Measurements from ENCODE around the gene DENND10. TPM values are rescaled to one million over a fixed set of nuclear protein-coding genes. Genes with fewer than 3 reads are reported as not detected.
"Not testable (repeated sequence)": the region's sequence is repeated elsewhere in the genome, so short reads cannot be mapped to it uniquely, and the experiment has no call there.

Gene DENND10
- total RNA-seq, 2 donors from 2014 or later, result 23.3 to 42.7 TPM

DNA sequence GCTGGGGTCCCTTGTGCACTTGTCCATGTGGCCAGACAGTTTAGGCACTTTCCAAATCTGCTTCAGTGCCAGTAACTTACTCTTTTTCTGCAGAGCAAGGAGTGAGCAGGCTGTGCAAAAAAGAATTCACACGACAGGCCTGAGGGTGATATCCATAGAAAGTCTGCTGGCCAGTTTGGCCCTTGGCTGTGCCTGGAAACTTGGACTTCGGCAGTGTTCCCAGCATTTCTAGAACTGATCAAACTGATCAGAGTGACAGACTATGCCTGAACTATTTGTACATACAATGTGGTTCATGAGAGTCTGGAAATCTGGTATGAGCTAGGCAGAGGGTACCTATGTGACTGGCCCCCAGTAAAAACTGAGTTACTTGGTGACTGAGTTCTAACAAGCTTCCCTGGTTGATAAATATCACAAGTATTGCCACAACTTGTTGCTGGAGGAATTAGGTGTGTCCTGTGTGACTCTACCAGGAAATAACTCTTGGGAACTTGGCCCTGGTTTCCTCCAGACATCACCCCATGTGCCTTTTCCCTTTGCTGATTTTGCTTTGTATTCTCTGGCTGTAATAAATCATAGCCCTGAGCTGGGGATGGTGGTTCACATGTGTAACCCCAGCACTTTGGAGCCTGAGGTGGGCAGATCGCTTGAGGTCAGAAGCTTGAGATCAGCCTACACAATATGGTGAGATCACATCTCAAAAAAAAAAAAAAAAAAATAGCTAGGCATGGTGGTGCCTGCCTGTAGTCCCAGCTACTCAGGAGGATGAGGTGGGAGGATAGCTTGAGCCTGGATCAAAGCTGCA lies 3.3 kb upstream of the DENND10 start:
- H3K9ac ChIP-seq (ENCODE audit: low read depth in 2 of 2, low read length in 2 of 2), result peak overlapping the region in 1 of 2 donors; percentile 42

DNA sequence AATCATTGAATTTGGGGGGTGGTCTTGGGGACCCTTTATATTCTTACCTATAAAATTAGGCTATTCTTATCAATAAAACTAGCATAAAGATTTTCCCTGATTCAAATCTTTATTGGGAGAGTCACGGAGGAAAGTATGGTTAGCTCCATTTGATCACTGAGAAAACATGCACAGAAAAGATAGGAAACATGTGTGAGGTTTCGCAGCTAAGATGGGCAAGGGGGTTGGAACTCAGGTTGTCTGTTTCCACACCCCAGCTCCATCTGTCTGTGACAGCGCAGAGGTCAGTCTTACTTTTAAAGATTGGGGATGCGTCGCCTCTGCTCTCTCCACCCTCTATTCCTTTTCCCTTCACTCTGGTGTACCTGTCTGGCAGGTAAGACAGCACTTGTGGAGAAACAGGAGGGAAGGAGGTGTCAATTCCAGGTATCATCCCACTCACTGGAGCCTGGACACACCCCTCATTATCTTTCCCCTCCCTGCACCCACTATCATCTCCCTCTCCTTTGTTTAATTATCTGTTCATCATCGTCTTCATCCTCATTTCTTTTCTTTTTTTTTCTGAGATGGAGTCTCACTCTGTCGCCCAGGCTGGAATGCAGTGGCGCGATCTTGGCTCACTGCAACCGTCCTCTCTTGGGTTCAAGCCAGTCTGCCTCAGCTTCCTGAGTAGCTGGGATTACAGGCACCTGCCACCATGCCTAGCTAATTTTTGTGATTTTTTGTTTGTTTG lies 2.4 kb upstream of the DENND10 start:
- H3K36me3 ChIP-seq, result no peaks in the 10 kb centered on the region
- H3K27me3 ChIP-seq, result no peaks in the 10 kb centered on the region
- H3K9ac ChIP-seq (ENCODE audit: low read depth in 2 of 2, low read length in 2 of 2), result no peak overlapping the region
- no peaks in the 10 kb centered on the region for H3K4me1 ChIP-seq
- H3K27ac ChIP-seq, result peak overlapping the region; percentile 77
- H3K4me3 ChIP-seq, result no peak overlapping the region
- DNase-seq, result no peak
- intact Hi-C loops (cut with DNase I), result no loop called here
- TF ChIP-seq, protein P1, sequence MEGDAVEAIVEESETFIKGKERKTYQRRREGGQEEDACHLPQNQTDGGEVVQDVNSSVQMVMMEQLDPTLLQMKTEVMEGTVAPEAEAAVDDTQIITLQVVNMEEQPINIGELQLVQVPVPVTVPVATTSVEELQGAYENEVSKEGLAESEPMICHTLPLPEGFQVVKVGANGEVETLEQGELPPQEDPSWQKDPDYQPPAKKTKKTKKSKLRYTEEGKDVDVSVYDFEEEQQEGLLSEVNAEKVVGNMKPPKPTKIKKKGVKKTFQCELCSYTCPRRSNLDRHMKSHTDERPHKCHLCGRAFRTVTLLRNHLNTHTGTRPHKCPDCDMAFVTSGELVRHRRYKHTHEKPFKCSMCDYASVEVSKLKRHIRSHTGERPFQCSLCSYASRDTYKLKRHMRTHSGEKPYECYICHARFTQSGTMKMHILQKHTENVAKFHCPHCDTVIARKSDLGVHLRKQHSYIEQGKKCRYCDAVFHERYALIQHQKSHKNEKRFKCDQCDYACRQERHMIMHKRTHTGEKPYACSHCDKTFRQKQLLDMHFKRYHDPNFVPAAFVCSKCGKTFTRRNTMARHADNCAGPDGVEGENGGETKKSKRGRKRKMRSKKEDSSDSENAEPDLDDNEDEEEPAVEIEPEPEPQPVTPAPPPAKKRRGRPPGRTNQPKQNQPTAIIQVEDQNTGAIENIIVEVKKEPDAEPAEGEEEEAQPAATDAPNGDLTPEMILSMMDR (IDR thresholded peaks at IDR 0.05), result no peak
- no peaks in the 10 kb centered on the region for H3K9me3 ChIP-seq

More for the DNA sequence above, 3.3 kb upstream of the DENND10 start:
- Histone ChIP-seq H3K4me1 (no peaks in the 10 kb centered on the region), H3K9me3 (no peaks in the 10 kb centered on the region), H3K27ac (peak overlapping the region; percentile 77), H3K27me3 (no peaks in the 10 kb centered on the region), H3K4me3 (no peak overlapping the region), H3K36me3 (no peaks in the 10 kb centered on the region)
- intact Hi-C loops (cut with DNase I), result no loop called here
- DNase-seq, result peak; percentile 42
- TF ChIP-seq, protein P1 (IDR thresholded peaks at IDR 0.05), result no peak

DNA sequence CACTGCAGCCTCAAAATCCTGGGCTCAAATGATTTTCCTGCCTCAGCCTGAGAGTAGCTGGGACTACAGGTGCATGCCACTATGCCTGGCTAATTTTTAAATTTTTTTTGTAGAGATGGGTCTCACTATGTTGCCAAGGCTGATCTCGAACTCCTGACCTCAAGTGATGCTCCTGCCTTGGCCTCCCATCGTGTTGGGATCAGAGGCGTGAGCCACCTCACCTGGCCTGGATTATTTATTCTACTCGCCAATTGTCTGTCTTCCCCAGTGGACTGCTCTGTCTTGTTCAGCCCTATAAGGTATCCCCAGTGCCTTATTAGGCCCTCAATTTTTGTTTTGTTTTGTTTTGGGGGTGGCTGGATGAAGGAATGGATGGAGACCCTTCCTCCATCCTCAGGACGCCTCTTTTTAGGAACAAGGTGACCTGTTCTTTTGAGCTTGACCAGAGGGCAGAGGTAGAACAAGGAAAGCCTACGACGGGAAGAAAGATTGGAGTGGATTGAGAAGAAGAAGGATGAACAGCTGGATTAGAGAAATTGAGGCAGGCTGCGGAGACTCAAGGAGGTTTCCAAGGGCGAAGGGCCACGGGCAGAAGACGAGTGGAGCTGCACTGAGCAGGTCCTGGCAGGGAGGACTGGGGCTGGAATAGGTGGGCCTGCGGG lies 541 bp upstream of the DENND10 start:
- Histone ChIP-seq H3K9ac (ENCODE audit: low read depth in 2 of 2, low read length in 2 of 2) (no peak overlapping the region), H3K9me3 (no peaks in the 10 kb centered on the region), H3K4me1 (no peaks in the 10 kb centered on the region), H3K27me3 (no peaks in the 10 kb centered on the region), H3K4me3 (no peak overlapping the region), H3K36me3 (no peaks in the 10 kb centered on the region), H3K27ac (no peak overlapping the region)
- intact Hi-C loops (cut with DNase I), result no loop called here
- TF ChIP-seq, protein P1 (IDR thresholded peaks at IDR 0.05), result no peak
- DNase-seq, result no peak

DNA sequence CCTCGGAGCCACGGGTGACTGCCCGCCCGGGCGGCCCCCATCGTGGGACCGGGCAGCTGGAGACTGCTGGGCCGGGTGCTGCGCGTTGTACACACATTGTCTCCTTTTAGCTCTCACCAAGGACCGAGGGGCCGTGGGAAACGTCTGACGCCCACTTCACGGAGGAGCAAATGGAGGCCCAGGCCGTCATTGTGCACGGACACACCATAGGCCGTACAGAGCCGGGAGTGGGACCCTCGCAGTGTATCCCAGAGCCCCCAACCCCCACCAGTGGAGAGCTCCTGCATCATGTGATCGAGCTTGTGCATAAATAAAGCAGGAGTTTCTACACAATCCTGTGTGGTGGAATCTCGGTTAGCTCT lies 722 bp downstream of the DENND10 start:
- Histone ChIP-seq H3K27me3 (no peaks in the 10 kb centered on the region), H3K36me3 (no peaks in the 10 kb centered on the region), H3K27ac (no peak overlapping the region), H3K9ac (ENCODE audit: low read depth in 2 of 2, low read length in 2 of 2) (peak overlapping the region; percentile 67 to 87), H3K9me3 (no peaks in the 10 kb centered on the region), H3K4me1 (no peaks in the 10 kb centered on the region), H3K4me3 (peak overlapping the region; percentile 82)
- peak; percentile 40 for DNase-seq
- intact Hi-C loops (cut with DNase I), result no loop called here
- TF ChIP-seq, protein P1 (IDR thresholded peaks at IDR 0.05), result no peak

DNA sequence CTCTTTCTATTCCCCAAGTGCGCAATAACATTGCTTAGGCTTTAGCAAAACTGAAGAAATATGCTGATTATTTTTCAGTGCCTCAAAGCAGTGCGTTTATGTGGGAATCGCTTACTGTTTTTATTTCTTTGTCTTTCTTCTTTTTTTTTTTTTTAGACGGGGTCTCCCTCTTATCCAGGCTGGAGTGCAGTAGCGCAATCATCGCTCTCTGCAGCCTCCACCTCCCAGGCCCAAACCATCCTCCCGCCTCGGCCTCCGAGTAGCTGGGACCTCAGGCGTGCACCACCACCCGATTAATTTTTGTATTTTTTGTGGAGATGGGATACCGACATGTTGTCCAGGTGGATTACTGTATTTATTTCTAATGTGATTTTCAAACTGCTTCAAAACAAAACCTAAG lies 1.2 kb downstream of the DENND10 start:
- Histone ChIP-seq H3K27ac (no peak overlapping the region), H3K4me3 (peak overlapping the region; percentile 82), H3K4me1 (no peaks in the 10 kb centered on the region), H3K9ac (ENCODE audit: low read depth in 2 of 2, low read length in 2 of 2) (peak overlapping the region in 1 of 2 donors; percentile 67), H3K36me3 (no peaks in the 10 kb centered on the region), H3K9me3 (no peaks in the 10 kb centered on the region), H3K27me3 (no peaks in the 10 kb centered on the region)
- intact Hi-C loops (cut with DNase I), result no loop called here
- TF ChIP-seq, protein P1 (IDR thresholded peaks at IDR 0.05), result no peak
- DNase-seq, result no peak

DNA sequence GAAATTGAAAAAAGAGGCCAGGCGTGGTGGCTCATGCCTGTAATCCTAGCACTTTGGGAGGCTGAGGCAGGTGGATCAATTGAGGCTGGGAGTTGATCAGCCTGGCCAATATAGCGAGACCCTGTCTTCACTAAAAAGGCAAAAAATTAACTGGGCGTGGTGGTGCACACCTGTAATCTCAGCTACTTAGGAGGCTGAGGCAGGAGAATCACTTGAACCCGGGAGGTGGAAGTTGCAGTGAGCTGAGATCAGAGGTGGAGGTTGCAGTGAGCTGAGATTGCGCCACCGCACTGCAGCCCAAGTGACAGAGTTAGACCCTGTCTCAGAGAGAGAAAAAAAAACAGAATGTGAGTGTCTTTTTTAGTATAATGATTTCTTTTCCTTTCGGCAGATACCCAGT lies 2.0 kb downstream of the DENND10 start:
- H3K9me3 ChIP-seq; DNase-seq; H3K27me3 ChIP-seq; H3K27ac ChIP-seq; H3K4me3 ChIP-seq; H3K9ac ChIP-seq (ENCODE audit: low read depth in 2 of 2, low read length in 2 of 2); H3K36me3 ChIP-seq; intact Hi-C loops (cut with DNase I); H3K4me1 ChIP-seq: not testable (repeated sequence)

DNA sequence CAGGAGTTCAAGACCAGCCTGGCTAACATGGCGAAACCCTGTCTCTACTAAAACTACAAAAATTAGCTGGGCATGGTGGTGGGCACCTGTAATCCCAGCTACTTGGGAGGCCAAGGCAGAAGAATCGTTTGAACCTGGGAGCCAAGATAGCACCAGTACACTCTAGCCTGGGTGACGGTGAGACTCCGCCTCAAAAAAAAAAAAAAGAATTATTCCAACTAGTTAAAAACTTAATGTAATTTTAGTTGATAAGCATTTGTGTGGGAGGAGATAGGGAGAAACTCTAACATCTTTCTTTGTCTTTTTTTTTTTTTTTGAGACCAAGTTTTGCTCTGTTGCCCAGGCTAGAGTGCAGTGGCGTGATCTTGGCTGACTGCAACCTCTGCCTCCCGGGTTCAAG lies 3.2 kb downstream of the DENND10 start:
- DNase-seq; H3K36me3 ChIP-seq; H3K9ac ChIP-seq (ENCODE audit: low read depth in 2 of 2, low read length in 2 of 2); H3K4me3 ChIP-seq; H3K9me3 ChIP-seq; H3K27me3 ChIP-seq; H3K27ac ChIP-seq; intact Hi-C loops (cut with DNase I); H3K4me1 ChIP-seq: not testable (repeated sequence)

DNA sequence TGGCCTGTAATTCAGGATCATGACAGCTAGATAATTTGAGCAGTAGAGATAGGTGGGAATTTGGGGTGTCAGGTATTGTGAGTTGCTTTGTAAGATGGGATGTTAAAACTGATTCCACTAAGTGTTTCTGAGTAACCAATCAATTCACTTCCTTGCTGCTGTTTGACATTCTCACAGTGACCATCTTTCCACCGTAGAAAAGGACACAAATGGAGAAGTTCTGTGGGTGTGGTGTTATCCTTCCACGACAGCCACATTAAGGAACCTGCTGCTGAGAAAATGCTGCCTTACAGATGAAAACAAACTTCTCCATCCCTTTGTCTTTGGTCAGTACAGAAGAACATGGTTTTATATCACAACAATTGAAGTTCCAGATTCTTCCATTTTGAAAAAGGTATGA lies 3.9 kb downstream of the DENND10 start:
- intact Hi-C loops (cut with DNase I); H3K9ac ChIP-seq (ENCODE audit: low read depth in 2 of 2, low read length in 2 of 2); H3K36me3 ChIP-seq; H3K4me3 ChIP-seq; DNase-seq; H3K27me3 ChIP-seq; H3K9me3 ChIP-seq; H3K4me1 ChIP-seq; H3K27ac ChIP-seq: not testable (repeated sequence)
